Gastrocnemius medialis (tissue), 4 donors: ENCODE measurements around the gene COL4A5.

ENCODE experiments used
- CTCF ChIP-seq, 5 experiments: fragments of 450-650 bp in 3 of 5; fragments of 200-600 bp in 2 of 5; sonication (generic) in 2 of 5; IDR thresholded peaks in 4 of 5; conservative IDR thresholded peaks in 1 of 5; 1 replicate in 4 of 5; 2 replicates in 1 of 5; pipeline ENCODE4 v1.5.1; 2016 to 2019; ENCODE audit warnings: antibody characterized with exemption in 5 of 5, mild to moderate bottlenecking in 3 of 5, moderate library complexity in 3 of 5
- POLR2A ChIP-seq, 2 donors: fragments of 450-650 bp; IDR thresholded peaks; one replicate each; pipeline ENCODE4 v1.6.1; 2017; ENCODE audit warnings: antibody characterized with exemption in 2 of 2, mild to moderate bottlenecking in 2 of 2, moderate library complexity in 2 of 2

- TF ChIP-seq CTCF (IDR thresholded peaks at IDR 0.05 in 4 of 5, conservative IDR thresholded peaks at IDR 0.05 in 1 of 5) (no peak), POLR2A (IDR thresholded peaks at IDR 0.05) (no peak)
These were observed 28.8 kb downstream of the COL4A5 start for GRCh38 chrX:108468486-108468885.
